Neural cell (in vitro differentiated cells): ENCODE measurements around the gene SART3.

Source experiments
- CTCF ChIP-seq: fragments of 450-650 bp; IDR thresholded peaks from 2 replicates; pipeline ENCODE4 v1.5.1; 2014; ENCODE audit warnings: antibody characterized with exemption, mild to moderate bottlenecking, moderate library complexity; ENCODE audit not compliant: poor library complexity, severe bottlenecking
- EP300 ChIP-seq: fragments of 450-650 bp; conservative IDR thresholded peaks from 2 replicates; pipeline ENCODE4 v1.6.1; 2014; ENCODE audit warnings: antibody characterized with exemption, mild to moderate bottlenecking, moderate library complexity; ENCODE audit not compliant: poor library complexity, severe bottlenecking
- EZH2 ChIP-seq: fragments of 200-600, 300-800 bp; shearing (Covaris generic), sonication (generic); IDR thresholded peaks from 2 replicates; pipeline ENCODE4 v1.6.1; 2014; ENCODE audit warnings: antibody characterized with exemption, low read length, borderline replicate concordance, mild to moderate bottlenecking; ENCODE audit not compliant: insufficient read depth, poor library complexity, severe bottlenecking

DNA sequence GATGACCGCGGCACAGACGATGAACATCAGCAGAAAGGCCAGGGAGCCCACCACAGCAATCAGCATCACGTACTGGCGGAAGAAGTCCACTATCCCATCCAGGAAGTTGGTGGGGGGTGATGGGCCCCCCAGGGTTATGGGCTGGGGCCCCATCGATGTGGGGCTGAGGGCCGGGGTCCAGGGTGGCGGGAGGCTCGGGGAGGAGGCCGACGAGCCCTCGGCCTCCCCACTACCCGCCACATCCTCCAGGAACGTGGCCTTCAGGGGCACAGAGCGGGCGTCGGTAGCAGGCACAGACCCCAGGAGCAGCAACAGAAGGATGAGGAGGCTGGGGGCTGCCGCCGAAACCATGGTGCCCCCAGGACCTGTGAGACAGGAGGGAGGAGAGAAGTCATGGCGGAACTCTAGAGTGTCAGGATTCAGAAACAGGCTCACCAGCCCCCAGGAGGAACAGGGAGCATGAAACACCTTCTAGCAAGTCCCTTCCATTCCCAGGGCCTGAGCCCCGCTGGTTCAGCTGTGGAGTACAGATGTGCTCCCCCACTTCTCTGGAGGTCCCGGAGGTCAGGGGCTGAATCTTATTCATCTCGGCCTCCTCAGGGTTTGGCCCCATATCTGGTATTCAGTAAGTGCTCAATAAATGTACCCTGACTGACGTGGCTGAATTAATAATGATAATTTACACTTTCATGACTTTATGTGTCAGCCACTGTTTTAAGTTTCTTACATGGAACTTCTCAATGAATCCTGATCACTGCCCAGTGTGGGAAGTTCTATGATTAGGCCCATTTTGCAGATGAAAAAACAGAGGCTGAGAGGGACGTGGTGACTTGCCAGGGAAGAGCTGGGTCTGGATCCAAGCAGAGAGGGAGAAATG lies 31.3 kb upstream of the SART3 start:
- TF ChIP-seq CTCF (no peak), EZH2 (no peak), EP300 (no peak)
